ENCODE results near the gene GKN1. TPM values are rescaled to one million over a fixed set of nuclear protein-coding genes. Genes with fewer than 3 reads are reported as not detected.
A peak's percentile ranks its signal among the peaks of the same experiment; 100 is the strongest.

Gene GKN1
- total RNA-seq, 1 experiment from 2014 or later, result not detected

DNA sequence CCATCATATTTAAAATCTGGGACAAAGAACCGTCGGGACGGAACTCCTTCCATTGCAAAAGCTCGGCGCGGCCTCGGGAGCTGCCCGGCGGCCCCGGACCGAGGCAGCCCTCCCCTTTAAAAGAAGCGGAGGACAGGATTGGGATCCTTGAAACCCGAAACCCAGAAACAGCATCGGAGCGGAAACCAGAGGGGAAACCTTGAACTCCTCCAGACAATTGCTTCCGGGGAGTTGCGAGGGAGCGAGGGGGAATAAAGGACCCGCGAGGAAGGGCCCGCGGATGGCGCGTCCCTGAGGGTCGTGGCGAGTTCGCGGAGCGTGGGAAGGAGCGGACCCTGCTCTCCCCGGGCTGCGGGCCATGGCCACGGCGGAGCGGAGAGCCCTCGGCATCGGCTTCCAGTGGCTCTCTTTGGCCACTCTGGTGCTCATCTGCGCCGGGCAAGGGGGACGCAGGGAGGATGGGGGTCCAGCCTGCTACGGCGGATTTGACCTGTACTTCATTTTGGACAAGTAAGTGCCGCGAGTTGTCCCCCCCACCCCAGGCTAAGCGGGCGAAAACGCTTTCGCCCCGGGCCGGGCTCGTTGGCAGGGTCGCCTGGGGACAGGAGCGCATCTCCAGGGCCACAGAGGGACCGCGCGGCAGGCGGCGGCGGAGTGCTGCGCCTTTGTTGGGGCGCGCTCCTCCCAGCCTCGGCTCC is 38.9 kb downstream of the GKN1 start, which contains the start of gene ANTXR1:
Gene ANTXR1, plus strand, starts transcription at position 38 of the 698 bp plus-strand sequence. Its CDS starts 321 bp downstream, at position 359.
- Mint-ChIP-seq H3K4me1 (peaks cover 21% of the 10 kb centered on the region), H3K27me3 (ENCODE audit: low read depth) (peaks cover 32% of the 10 kb centered on the region), H3K4me3 (peak within 1 kb of the TSS; percentile 74), H3K27ac (peak within 1 kb of the TSS; percentile 81), H3K36me3 (no peaks in the 10 kb centered on the region), H3K9me3 (no peaks in the 10 kb centered on the region)
- DNase-seq (ENCODE audit: low spot score), result peak; percentile 69
- peak; percentile 79 for ATAC-seq
- ChIA-PET CTCF (interaction anchor here (0.5 to 1.3 kb wide), 14 partner anchors 10 to 589 kb away, joined by 3 to 8 read pairs (median 4); no protein-coding TSS in a partner anchor), POLR2A (interaction anchor here (0.6 kb wide), 1 partner anchor 634 kb away, joined by 5 read pairs; no protein-coding TSS in a partner anchor)
- TF ChIP-seq PRRX2 (CRISPR knock-in tag; IDR thresholded peaks at IDR 0.05), result no peak
- no peak for TF ChIP-seq ATF1 (CRISPR knock-in tag; IDR thresholded peaks at IDR 0.05)
- TF ChIP-seq IRF2 (CRISPR knock-in tag; IDR thresholded peaks at IDR 0.05; ENCODE audit: borderline replicate concordance, low read depth), result no peak
- no peak for TF ChIP-seq RORB (CRISPR knock-in tag; IDR thresholded peaks at IDR 0.05)
- TF ChIP-seq, protein P1, sequence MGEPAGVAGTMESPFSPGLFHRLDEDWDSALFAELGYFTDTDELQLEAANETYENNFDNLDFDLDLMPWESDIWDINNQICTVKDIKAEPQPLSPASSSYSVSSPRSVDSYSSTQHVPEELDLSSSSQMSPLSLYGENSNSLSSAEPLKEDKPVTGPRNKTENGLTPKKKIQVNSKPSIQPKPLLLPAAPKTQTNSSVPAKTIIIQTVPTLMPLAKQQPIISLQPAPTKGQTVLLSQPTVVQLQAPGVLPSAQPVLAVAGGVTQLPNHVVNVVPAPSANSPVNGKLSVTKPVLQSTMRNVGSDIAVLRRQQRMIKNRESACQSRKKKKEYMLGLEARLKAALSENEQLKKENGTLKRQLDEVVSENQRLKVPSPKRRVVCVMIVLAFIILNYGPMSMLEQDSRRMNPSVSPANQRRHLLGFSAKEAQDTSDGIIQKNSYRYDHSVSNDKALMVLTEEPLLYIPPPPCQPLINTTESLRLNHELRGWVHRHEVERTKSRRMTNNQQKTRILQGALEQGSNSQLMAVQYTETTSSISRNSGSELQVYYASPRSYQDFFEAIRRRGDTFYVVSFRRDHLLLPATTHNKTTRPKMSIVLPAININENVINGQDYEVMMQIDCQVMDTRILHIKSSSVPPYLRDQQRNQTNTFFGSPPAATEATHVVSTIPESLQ (CRISPR knock-in tag; IDR thresholded peaks at IDR 0.05), result no peak
- no peak for TF ChIP-seq MYBL2 (CRISPR knock-in tag; IDR thresholded peaks at IDR 0.05)
- TF ChIP-seq SMAD3 (CRISPR knock-in tag; IDR thresholded peaks at IDR 0.05; ENCODE audit: borderline replicate concordance), result no peak
- TF ChIP-seq TP53 (CRISPR knock-in tag; IDR thresholded peaks at IDR 0.05), result no peak
- TF ChIP-seq, protein P2, sequence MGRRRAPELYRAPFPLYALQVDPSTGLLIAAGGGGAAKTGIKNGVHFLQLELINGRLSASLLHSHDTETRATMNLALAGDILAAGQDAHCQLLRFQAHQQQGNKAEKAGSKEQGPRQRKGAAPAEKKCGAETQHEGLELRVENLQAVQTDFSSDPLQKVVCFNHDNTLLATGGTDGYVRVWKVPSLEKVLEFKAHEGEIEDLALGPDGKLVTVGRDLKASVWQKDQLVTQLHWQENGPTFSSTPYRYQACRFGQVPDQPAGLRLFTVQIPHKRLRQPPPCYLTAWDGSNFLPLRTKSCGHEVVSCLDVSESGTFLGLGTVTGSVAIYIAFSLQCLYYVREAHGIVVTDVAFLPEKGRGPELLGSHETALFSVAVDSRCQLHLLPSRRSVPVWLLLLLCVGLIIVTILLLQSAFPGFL (CRISPR knock-in tag; IDR thresholded peaks at IDR 0.05; ENCODE audit: borderline replicate concordance), result no peak
- peak; percentile 20; the same call in 1 of the 2 replicates for TF ChIP-seq FOXK1 (CRISPR knock-in tag; IDR thresholded peaks at IDR 0.05)
- no peak for TF ChIP-seq JAZF1 (CRISPR knock-in tag; IDR thresholded peaks at IDR 0.05)
- TF ChIP-seq, protein P3, sequence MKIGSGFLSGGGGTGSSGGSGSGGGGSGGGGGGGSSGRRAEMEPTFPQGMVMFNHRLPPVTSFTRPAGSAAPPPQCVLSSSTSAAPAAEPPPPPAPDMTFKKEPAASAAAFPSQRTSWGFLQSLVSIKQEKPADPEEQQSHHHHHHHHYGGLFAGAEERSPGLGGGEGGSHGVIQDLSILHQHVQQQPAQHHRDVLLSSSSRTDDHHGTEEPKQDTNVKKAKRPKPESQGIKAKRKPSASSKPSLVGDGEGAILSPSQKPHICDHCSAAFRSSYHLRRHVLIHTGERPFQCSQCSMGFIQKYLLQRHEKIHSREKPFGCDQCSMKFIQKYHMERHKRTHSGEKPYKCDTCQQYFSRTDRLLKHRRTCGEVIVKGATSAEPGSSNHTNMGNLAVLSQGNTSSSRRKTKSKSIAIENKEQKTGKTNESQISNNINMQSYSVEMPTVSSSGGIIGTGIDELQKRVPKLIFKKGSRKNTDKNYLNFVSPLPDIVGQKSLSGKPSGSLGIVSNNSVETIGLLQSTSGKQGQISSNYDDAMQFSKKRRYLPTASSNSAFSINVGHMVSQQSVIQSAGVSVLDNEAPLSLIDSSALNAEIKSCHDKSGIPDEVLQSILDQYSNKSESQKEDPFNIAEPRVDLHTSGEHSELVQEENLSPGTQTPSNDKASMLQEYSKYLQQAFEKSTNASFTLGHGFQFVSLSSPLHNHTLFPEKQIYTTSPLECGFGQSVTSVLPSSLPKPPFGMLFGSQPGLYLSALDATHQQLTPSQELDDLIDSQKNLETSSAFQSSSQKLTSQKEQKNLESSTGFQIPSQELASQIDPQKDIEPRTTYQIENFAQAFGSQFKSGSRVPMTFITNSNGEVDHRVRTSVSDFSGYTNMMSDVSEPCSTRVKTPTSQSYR (CRISPR knock-in tag; IDR thresholded peaks at IDR 0.05), result no peak
- no peak for TF ChIP-seq ZNF138 (CRISPR knock-in tag; conservative IDR thresholded peaks at IDR 0.05)
- TF ChIP-seq ESRRA (CRISPR knock-in tag; IDR thresholded peaks at IDR 0.05; ENCODE audit: borderline replicate concordance), result no peak
- TF ChIP-seq, protein P4, sequence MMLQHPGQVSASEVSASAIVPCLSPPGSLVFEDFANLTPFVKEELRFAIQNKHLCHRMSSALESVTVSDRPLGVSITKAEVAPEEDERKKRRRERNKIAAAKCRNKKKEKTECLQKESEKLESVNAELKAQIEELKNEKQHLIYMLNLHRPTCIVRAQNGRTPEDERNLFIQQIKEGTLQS (CRISPR knock-in tag; conservative IDR thresholded peaks at IDR 0.05), result no peak
- no peak for TF ChIP-seq ZNF317 (CRISPR knock-in tag; IDR thresholded peaks at IDR 0.05; ENCODE audit: borderline replicate concordance, low read depth)
- no peak; the same call in 1 of the 2 replicates for TF ChIP-seq CREM (CRISPR knock-in tag; IDR thresholded peaks at IDR 0.05)
- no peak; the same call in none of the 2 replicates for TF ChIP-seq ETV6 (CRISPR knock-in tag; IDR thresholded peaks at IDR 0.05)
- TF ChIP-seq, protein P5, sequence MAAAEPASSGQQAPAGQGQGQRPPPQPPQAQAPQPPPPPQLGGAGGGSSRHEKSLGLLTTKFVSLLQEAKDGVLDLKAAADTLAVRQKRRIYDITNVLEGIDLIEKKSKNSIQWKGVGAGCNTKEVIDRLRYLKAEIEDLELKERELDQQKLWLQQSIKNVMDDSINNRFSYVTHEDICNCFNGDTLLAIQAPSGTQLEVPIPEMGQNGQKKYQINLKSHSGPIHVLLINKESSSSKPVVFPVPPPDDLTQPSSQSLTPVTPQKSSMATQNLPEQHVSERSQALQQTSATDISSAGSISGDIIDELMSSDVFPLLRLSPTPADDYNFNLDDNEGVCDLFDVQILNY (CRISPR knock-in tag; IDR thresholded peaks at IDR 0.05), result no peak
- TF ChIP-seq, protein P6, sequence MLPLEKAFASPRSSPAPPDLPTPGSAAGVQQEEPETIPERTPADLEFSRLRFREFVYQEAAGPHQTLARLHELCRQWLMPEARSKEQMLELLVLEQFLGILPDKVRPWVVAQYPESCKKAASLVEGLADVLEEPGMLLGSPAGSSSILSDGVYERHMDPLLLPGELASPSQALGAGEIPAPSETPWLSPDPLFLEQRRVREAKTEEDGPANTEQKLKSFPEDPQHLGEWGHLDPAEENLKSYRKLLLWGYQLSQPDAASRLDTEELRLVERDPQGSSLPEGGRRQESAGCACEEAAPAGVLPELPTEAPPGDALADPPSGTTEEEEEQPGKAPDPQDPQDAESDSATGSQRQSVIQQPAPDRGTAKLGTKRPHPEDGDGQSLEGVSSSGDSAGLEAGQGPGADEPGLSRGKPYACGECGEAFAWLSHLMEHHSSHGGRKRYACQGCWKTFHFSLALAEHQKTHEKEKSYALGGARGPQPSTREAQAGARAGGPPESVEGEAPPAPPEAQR (CRISPR knock-in tag; IDR thresholded peaks at IDR 0.05), result no peak
- no peak for TF ChIP-seq SOX15 (CRISPR knock-in tag; IDR thresholded peaks at IDR 0.05)
- TF ChIP-seq, protein P7, sequence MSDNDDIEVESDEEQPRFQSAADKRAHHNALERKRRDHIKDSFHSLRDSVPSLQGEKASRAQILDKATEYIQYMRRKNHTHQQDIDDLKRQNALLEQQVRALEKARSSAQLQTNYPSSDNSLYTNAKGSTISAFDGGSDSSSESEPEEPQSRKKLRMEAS (CRISPR knock-in tag; IDR thresholded peaks at IDR 0.05), result 0 out of 2 replicates have a peak, but pooled peaks have one; percentile 17
- no peak for TF ChIP-seq JUN (CRISPR knock-in tag; IDR thresholded peaks at IDR 0.05)
- TF ChIP-seq, protein P8, sequence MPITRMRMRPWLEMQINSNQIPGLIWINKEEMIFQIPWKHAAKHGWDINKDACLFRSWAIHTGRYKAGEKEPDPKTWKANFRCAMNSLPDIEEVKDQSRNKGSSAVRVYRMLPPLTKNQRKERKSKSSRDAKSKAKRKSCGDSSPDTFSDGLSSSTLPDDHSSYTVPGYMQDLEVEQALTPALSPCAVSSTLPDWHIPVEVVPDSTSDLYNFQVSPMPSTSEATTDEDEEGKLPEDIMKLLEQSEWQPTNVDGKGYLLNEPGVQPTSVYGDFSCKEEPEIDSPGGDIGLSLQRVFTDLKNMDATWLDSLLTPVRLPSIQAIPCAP (CRISPR knock-in tag; IDR thresholded peaks at IDR 0.05), result no peak
- no peak for TF ChIP-seq OVOL2 (CRISPR knock-in tag; IDR thresholded peaks at IDR 0.05; ENCODE audit: borderline replicate concordance)
- TF ChIP-seq ZNF219 (CRISPR knock-in tag; IDR thresholded peaks at IDR 0.05; ENCODE audit: borderline replicate concordance), result 0 out of 2 replicates have a peak, but pooled peaks have one; percentile 23
- TF ChIP-seq, protein P9, sequence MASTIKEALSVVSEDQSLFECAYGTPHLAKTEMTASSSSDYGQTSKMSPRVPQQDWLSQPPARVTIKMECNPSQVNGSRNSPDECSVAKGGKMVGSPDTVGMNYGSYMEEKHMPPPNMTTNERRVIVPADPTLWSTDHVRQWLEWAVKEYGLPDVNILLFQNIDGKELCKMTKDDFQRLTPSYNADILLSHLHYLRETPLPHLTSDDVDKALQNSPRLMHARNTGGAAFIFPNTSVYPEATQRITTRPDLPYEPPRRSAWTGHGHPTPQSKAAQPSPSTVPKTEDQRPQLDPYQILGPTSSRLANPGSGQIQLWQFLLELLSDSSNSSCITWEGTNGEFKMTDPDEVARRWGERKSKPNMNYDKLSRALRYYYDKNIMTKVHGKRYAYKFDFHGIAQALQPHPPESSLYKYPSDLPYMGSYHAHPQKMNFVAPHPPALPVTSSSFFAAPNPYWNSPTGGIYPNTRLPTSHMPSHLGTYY (CRISPR knock-in tag; IDR thresholded peaks at IDR 0.05), result no peak
